Measurements from ENCODE around the gene INPP4B.
"Not testable (repeated sequence)": the region's sequence is repeated elsewhere in the genome, so short reads cannot be mapped to it uniquely, and the experiment has no call there.

The INPP4B gene

GRCh38 chr4:142824368-142824767 lies 21.7 kb downstream of the INPP4B start:
- DNase-seq (ENCODE audit: low read depth) = no peak

- DNase-seq (ENCODE audit: low read depth) = no peak
Observed at GRCh38 chr4:142823796-142824195, 22.3 kb downstream of the INPP4B start.

GRCh38 chr4:142818476-142818875 lies 27.6 kb downstream of the INPP4B start:
- DNase-seq (ENCODE audit: low read depth) = no peak

GRCh38 chr4:142818031-142818430 lies 28.1 kb downstream of the INPP4B start:
- DNase-seq (ENCODE audit: low read depth) = no peak

- peak; percentile 75 for DNase-seq (ENCODE audit: low read depth)
Observed at GRCh38 chr4:142817442-142817841, 28.7 kb downstream of the INPP4B start.

GRCh38 chr4:142815834-142816233 lies 30.3 kb downstream of the INPP4B start:
- no peak for DNase-seq (ENCODE audit: low read depth)

- no peak for DNase-seq (ENCODE audit: low read depth)
Observed at GRCh38 chr4:142813388-142813787, 32.7 kb downstream of the INPP4B start.

- DNase-seq (ENCODE audit: low read depth) = no peak
Observed at GRCh38 chr4:142812091-142812490, 34.0 kb downstream of the INPP4B start.

GRCh38 chr4:142811034-142811433 lies 35.1 kb downstream of the INPP4B start:
- DNase-seq (ENCODE audit: low read depth) = no peak

GRCh38 chr4:142809559-142809958 lies 36.5 kb downstream of the INPP4B start:
- no peak for DNase-seq (ENCODE audit: low read depth)

GRCh38 chr4:142803879-142804278 lies 42.2 kb downstream of the INPP4B start:
- not testable (repeated sequence) for DNase-seq (ENCODE audit: low read depth)

- DNase-seq (ENCODE audit: low read depth) = no peak
Observed at GRCh38 chr4:142801966-142802365, 44.1 kb downstream of the INPP4B start.

GRCh38 chr4:142781114-142781513 lies 65.0 kb downstream of the INPP4B start:
- no peak for DNase-seq (ENCODE audit: low read depth)

GRCh38 chr4:142778900-142779299 lies 67.2 kb downstream of the INPP4B start:
- no peak for DNase-seq (ENCODE audit: low read depth)

GRCh38 chr4:142778430-142778829 lies 67.7 kb downstream of the INPP4B start:
- DNase-seq (ENCODE audit: low read depth) = no peak

- no peak for DNase-seq (ENCODE audit: low read depth)
Observed at GRCh38 chr4:142777045-142777743, 68.9 kb downstream of the INPP4B start.

GRCh38 chr4:142776026-142776425 lies 70.1 kb downstream of the INPP4B start:
- no peak for DNase-seq (ENCODE audit: low read depth)

GRCh38 chr4:142773505-142773904 lies 72.6 kb downstream of the INPP4B start:
- DNase-seq (ENCODE audit: low read depth) = no peak

- DNase-seq (ENCODE audit: low read depth) = no peak
Observed at GRCh38 chr4:142762280-142762679, 83.8 kb downstream of the INPP4B start.

GRCh38 chr4:142752202-142752786 lies 93.8 kb downstream of the INPP4B start:
- DNase-seq (ENCODE audit: low read depth) = no peak

GRCh38 chr4:142743121-142743825 lies 102.8 kb downstream of the INPP4B start:
- DNase-seq (ENCODE audit: low read depth) = no peak

GRCh38 chr4:142741995-142742394 lies 104.1 kb downstream of the INPP4B start:
- no peak for DNase-seq (ENCODE audit: low read depth)

- no peak for DNase-seq (ENCODE audit: low read depth)
Observed at GRCh38 chr4:142728233-142728632, 117.9 kb downstream of the INPP4B start.

Measured in HS-5 (cell line).